Lower lobe of right lung (tissue), 2 donors: ENCODE data around the gene CMPK2. TPM values are rescaled to one million over a fixed set of nuclear protein-coding genes. Genes with fewer than 3 reads are reported as not detected.

Experiments used
- ATAC-seq, 2 donors: fragments of 200-7000 bp; cut with Tn5 transposase; one replicate each; pipeline ENCODE4 v1.9.1; 2020 to 2022; ENCODE audit warnings: mild to moderate bottlenecking in 2 of 2, moderate library complexity in 2 of 2
- DNase-seq: peaks from one replicate; pipeline ENCODE4 v3.0.0-alpha.2; 2020
- H3K27ac ChIP-seq: fragments of 200-600 bp; one replicate; pipeline ENCODE4 v1.8.0; 2022
- H3K27me3 ChIP-seq: fragments of 200-600 bp; one replicate; pipeline ENCODE4 v1.8.0; 2022; ENCODE audit warnings: low read depth
- H3K36me3 ChIP-seq: fragments of 200-600 bp; one replicate; pipeline ENCODE4 v1.8.0; 2022; ENCODE audit warnings: mild to moderate bottlenecking
- H3K4me1 ChIP-seq: fragments of 200-600 bp; one replicate; pipeline ENCODE4 v1.8.0; 2022
- H3K4me3 ChIP-seq: fragments of 200-600 bp; one replicate; pipeline ENCODE4 v1.8.0; 2022; ENCODE audit warnings: mild to moderate bottlenecking
- H3K9me3 ChIP-seq: fragments of 200-600 bp; one replicate; pipeline ENCODE4 v1.8.0; 2022
- CTCF ChIP-seq: fragments of 200-600 bp; IDR thresholded peaks from one replicate; pipeline ENCODE4 v1.8.0; 2022; ENCODE audit warnings: antibody characterized with exemption, mild to moderate bottlenecking
- intact Hi-C: fragments of 100-400 bp; cut with DNase I; formaldehyde crosslinking; loops from one replicate; pipeline ENCODE4 v1.11.0; 2022
- total RNA-seq: library from RNA; stranded (reverse); fragmentation: NEBNext Ultra II Directional; extraction: Animal tissue kit (Norgen Biotek cat#: 25700); gene quantifications from one replicate; pipeline ENCODE4 v1.2.1, GENCODE V29; 2021
- donor health status: DM: no; HTN: yes; CAD: no; lungs with severe emphysema.

CMPK2 gene
- total RNA-seq, 1 donor from 2014 or later = 43.3 TPM

- Histone ChIP-seq H3K36me3 (no peaks in the 10 kb centered on the region), H3K27ac (no peak overlapping the region), H3K27me3 (no peaks in the 10 kb centered on the region), H3K9me3 (no peaks in the 10 kb centered on the region), H3K4me1 (no peaks in the 10 kb centered on the region), H3K4me3 (no peak overlapping the region)
- ATAC-seq (no peak), DNase-seq (no peak)
- intact Hi-C loops = no loop called here
- TF ChIP-seq CTCF = no peak
Measured at GRCh38 chr2:6812857-6813530, 52.7 kb downstream of the CMPK2 start.

- no peak for TF ChIP-seq CTCF
- no peak overlapping the region for H3K4me3 ChIP-seq
- no peaks in the 10 kb centered on the region for H3K4me1 ChIP-seq
- intact Hi-C loops = no loop called here
- no peak for DNase-seq
- H3K9me3 ChIP-seq = no peaks in the 10 kb centered on the region
- no peaks in the 10 kb centered on the region for H3K27me3 ChIP-seq
- H3K36me3 ChIP-seq = no peaks in the 10 kb centered on the region
- H3K27ac ChIP-seq = no peak overlapping the region
- no peak for ATAC-seq
Measured at GRCh38 chr2:6810961-6811360, 54.7 kb downstream of the CMPK2 start.

GRCh38 chr2:6808426-6808825 is 57.3 kb downstream of the CMPK2 start:
- no peak for TF ChIP-seq CTCF
- no peak for DNase-seq
- Histone ChIP-seq H3K9me3 (no peaks in the 10 kb centered on the region), H3K36me3 (no peaks in the 10 kb centered on the region), H3K27me3 (no peaks in the 10 kb centered on the region), H3K27ac (no peak overlapping the region), H3K4me1 (no peaks in the 10 kb centered on the region), H3K4me3 (no peak overlapping the region)
- intact Hi-C loops = no loop called here
- no peak for ATAC-seq

GRCh38 chr2:6806604-6807003 is 59.1 kb downstream of the CMPK2 start:
- ATAC-seq (no peak), DNase-seq (no peak)
- no peak for TF ChIP-seq CTCF
- no peaks in the 10 kb centered on the region for H3K27me3 ChIP-seq
- intact Hi-C loops = no loop called here
- H3K4me3 ChIP-seq = no peak overlapping the region
- no peaks in the 10 kb centered on the region for H3K36me3 ChIP-seq
- H3K4me1 ChIP-seq = no peaks in the 10 kb centered on the region
- H3K9me3 ChIP-seq = no peaks in the 10 kb centered on the region
- H3K27ac ChIP-seq = no peak overlapping the region

GRCh38 chr2:6800553-6800952 is 65.2 kb downstream of the CMPK2 start:
- no peak for TF ChIP-seq CTCF
- ATAC-seq = no peak
- H3K27me3 ChIP-seq = no peaks in the 10 kb centered on the region
- no peaks in the 10 kb centered on the region for H3K4me1 ChIP-seq
- no peaks in the 10 kb centered on the region for H3K9me3 ChIP-seq
- no peak for DNase-seq
- H3K4me3 ChIP-seq = no peak overlapping the region
- no peaks in the 10 kb centered on the region for H3K36me3 ChIP-seq
- intact Hi-C loops = no loop called here
- no peak overlapping the region for H3K27ac ChIP-seq

Other genes with a start within 250 kb of the CMPK2 start
- gene RSAD2, start 11.9 kb upstream of the CMPK2 start, total RNA-seq = 21.9 TPM
- gene RNF144A, start 51.5 kb upstream of the CMPK2 start, total RNA-seq = 13.9 TPM